SU-DHL-6 (cell line): ENCODE results near the gene DSCAML1.

Experiments used
- EZH2phosphoT487 ChIP-seq: fragments of 200-600 bp; sonication (generic), shearing (Covaris generic); conservative IDR thresholded peaks from 2 replicates; pipeline ENCODE4 v1.6.1; 2018; ENCODE audit warnings: mild to moderate bottlenecking, antibody characterized with exemption, low read length, moderate library complexity, mixed read lengths
- TF ChIP-seq, protein P1 (sequence below): fragments of 200-600 bp; sonication (generic); IDR thresholded peaks from one replicate; pipeline ENCODE4 v1.5.1; 2017; ENCODE audit warnings: antibody characterized with exemption, mild to moderate bottlenecking, low read length, moderate library complexity; ENCODE audit not compliant: insufficient read depth, poor library complexity, severe bottlenecking

GRCh38 chr11:117826190-117826570 lies 29.2 kb upstream of the DSCAML1 start:
- TF ChIP-seq, protein P1, sequence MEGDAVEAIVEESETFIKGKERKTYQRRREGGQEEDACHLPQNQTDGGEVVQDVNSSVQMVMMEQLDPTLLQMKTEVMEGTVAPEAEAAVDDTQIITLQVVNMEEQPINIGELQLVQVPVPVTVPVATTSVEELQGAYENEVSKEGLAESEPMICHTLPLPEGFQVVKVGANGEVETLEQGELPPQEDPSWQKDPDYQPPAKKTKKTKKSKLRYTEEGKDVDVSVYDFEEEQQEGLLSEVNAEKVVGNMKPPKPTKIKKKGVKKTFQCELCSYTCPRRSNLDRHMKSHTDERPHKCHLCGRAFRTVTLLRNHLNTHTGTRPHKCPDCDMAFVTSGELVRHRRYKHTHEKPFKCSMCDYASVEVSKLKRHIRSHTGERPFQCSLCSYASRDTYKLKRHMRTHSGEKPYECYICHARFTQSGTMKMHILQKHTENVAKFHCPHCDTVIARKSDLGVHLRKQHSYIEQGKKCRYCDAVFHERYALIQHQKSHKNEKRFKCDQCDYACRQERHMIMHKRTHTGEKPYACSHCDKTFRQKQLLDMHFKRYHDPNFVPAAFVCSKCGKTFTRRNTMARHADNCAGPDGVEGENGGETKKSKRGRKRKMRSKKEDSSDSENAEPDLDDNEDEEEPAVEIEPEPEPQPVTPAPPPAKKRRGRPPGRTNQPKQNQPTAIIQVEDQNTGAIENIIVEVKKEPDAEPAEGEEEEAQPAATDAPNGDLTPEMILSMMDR = no peak
- TF ChIP-seq EZH2phosphoT487 = no peak
